Activated CD8-positive, alpha-beta memory T cell treated with anti-CD3 and anti-CD28 coated beads, Interleukin-2, amount 50 U/mL, for 1 hour (primary cell): Measurements from ENCODE around the gene POTEI.
"Not testable (repeated sequence)": the region's sequence is repeated elsewhere in the genome, so short reads cannot be mapped to it uniquely, and the experiment has no call there.

ENCODE experiments used
- DNase-seq: peaks from one replicate; pipeline ENCODE4 v3.0.0-alpha.2; 2020; ENCODE audit errors: extremely low read depth

POTEI gene

GRCh38 chr2:130455413-130455812 is 53.7 kb downstream of the POTEI start:
- not testable (repeated sequence) for DNase-seq

GRCh38 chr2:130454712-130455083 is 54.4 kb downstream of the POTEI start:
- DNase-seq: not testable (repeated sequence)

- not testable (repeated sequence) for DNase-seq
These were observed 55.0 kb downstream of the POTEI start for GRCh38 chr2:130453955-130454711.

- DNase-seq: not testable (repeated sequence)
These were observed 56.2 kb downstream of the POTEI start for GRCh38 chr2:130452897-130453296.

GRCh38 chr2:130451823-130452222 is 57.3 kb downstream of the POTEI start:
- DNase-seq: not testable (repeated sequence)

GRCh38 chr2:130451278-130451677 is 57.9 kb downstream of the POTEI start:
- not testable (repeated sequence) for DNase-seq

- not testable (repeated sequence) for DNase-seq
These were observed 58.8 kb downstream of the POTEI start for GRCh38 chr2:130450366-130450765.

- not testable (repeated sequence) for DNase-seq
These were observed 81.5 kb downstream of the POTEI start for GRCh38 chr2:130427631-130428030.

- DNase-seq: not testable (repeated sequence)
These were observed 90.3 kb downstream of the POTEI start for GRCh38 chr2:130418845-130419244.

GRCh38 chr2:130416693-130417092 is 92.4 kb downstream of the POTEI start:
- DNase-seq: not testable (repeated sequence)
